H1 (cell line): ENCODE data around the gene BRI3BP.

Experiments used
- CEBPB ChIP-seq: IDR thresholded peaks from 2 replicates; pipeline ENCODE4 v1.6.1; 2012; ENCODE audit warnings: low read depth, low read length
- CHD2 ChIP-seq: IDR thresholded peaks from 2 replicates; pipeline ENCODE4 v1.6.1; 2012; ENCODE audit warnings: low read length, improper control_type of control experiment
- MAFK ChIP-seq: IDR thresholded peaks from 2 replicates; pipeline ENCODE4 v1.6.1; 2012; ENCODE audit warnings: low read depth, mild to moderate bottlenecking, improper control_type of control experiment, low read length
- RAD21 ChIP-seq, 2 experiments: IDR thresholded peaks in 1 of 2; conservative IDR thresholded peaks in 1 of 2; 2 replicates each; pipeline ENCODE4 v1.6.1; 2011; ENCODE audit warnings: low read depth in 2 of 2, low read length in 2 of 2, improper control_type of control experiment in 1 of 2, inconsistent platforms in 1 of 2, mild to moderate bottlenecking in 1 of 2, moderate library complexity in 1 of 2
- SP4 ChIP-seq: IDR thresholded peaks from 2 replicates; pipeline ENCODE4 v1.6.1; 2012; ENCODE audit warnings: low read length, inconsistent platforms
- YY1 ChIP-seq: IDR thresholded peaks from 2 replicates; pipeline ENCODE4 v1.6.1; 2011; ENCODE audit warnings: low read depth, mild to moderate bottlenecking, low read length
- TF ChIP-seq, protein P1 (sequence below): IDR thresholded peaks from 2 replicates; pipeline ENCODE4 v1.6.1; 2011; ENCODE audit warnings: low read length, improper control_type of control experiment
- TF ChIP-seq, protein P2 (sequence below), 3 experiments: IDR thresholded peaks; 1 replicate in 2 of 3; 2 replicates in 1 of 3; pipeline versions ENCODE4 v1.5.1 to v1.6.1; 2011; ENCODE audit warnings: low read length in 3 of 3, mild to moderate bottlenecking in 3 of 3, inconsistent platforms in 2 of 3, low read depth in 1 of 3, moderate library complexity in 1 of 3; ENCODE audit not compliant: insufficient read depth in 1 of 3; ENCODE audit errors: control extremely low read depth in 1 of 3

DNA sequence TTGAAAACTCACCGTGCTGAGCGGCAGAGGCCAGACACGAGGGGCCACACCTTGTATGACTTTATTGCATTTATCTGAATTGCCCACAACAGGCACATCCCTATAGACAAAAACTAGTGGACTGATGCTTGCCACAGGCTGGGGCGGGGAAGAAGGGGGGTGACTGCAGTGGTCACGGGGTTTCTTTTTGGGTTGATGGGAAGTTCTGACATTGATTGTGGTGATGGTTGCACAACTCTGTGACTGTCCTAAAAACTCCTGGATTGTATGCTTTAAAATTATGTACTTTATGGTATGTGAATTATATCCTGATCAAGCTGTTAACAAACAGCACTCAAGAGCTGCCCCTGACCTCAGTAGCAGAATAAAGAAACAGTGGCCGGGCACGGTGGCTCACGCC is 30.2 kb upstream of the BRI3BP start:
- TF ChIP-seq MAFK: no peak
- TF ChIP-seq, protein P1, sequence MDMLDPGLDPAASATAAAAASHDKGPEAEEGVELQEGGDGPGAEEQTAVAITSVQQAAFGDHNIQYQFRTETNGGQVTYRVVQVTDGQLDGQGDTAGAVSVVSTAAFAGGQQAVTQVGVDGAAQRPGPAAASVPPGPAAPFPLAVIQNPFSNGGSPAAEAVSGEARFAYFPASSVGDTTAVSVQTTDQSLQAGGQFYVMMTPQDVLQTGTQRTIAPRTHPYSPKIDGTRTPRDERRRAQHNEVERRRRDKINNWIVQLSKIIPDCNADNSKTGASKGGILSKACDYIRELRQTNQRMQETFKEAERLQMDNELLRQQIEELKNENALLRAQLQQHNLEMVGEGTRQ: no peak
- TF ChIP-seq, protein P2, sequence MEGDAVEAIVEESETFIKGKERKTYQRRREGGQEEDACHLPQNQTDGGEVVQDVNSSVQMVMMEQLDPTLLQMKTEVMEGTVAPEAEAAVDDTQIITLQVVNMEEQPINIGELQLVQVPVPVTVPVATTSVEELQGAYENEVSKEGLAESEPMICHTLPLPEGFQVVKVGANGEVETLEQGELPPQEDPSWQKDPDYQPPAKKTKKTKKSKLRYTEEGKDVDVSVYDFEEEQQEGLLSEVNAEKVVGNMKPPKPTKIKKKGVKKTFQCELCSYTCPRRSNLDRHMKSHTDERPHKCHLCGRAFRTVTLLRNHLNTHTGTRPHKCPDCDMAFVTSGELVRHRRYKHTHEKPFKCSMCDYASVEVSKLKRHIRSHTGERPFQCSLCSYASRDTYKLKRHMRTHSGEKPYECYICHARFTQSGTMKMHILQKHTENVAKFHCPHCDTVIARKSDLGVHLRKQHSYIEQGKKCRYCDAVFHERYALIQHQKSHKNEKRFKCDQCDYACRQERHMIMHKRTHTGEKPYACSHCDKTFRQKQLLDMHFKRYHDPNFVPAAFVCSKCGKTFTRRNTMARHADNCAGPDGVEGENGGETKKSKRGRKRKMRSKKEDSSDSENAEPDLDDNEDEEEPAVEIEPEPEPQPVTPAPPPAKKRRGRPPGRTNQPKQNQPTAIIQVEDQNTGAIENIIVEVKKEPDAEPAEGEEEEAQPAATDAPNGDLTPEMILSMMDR (IDR thresholded peaks at IDR 0.05; ENCODE audit: control extremely low read depth in 1 of 3, insufficient read depth in 1 of 3, low read depth in 1 of 3, low read length in 3 of 3): no peak
- TF ChIP-seq CEBPB: no peak
- TF ChIP-seq RAD21 (IDR thresholded peaks at IDR 0.05 in 1 of 2, conservative IDR thresholded peaks at IDR 0.05 in 1 of 2; ENCODE audit: low read depth in 2 of 2, low read length in 2 of 2): no peak
- TF ChIP-seq CHD2: no peak
- TF ChIP-seq SP4: no peak
- TF ChIP-seq YY1: no peak
